H9 (cell line): Measurements from ENCODE around the gene RBPJ. TPM values are rescaled to one million over a fixed set of nuclear protein-coding genes. Genes with fewer than 3 reads are reported as not detected.

Source experiments
- DNase-seq: peaks from one replicate; pipeline ENCODE4 v3.0.0-alpha.2; 2017
- H2AFZ ChIP-seq: one replicate; pipeline ENCODE4 v1.6.1; 2013; ENCODE audit warnings: mild to moderate bottlenecking, low read length, control low read depth, moderate library complexity
- H2AK5ac ChIP-seq: 2 replicates; pipeline ENCODE4 v1.6.1; 2013; ENCODE audit warnings: low read length, control low read depth, mixed read lengths; ENCODE audit not compliant: insufficient read length
- H2BK120ac ChIP-seq: one replicate; pipeline ENCODE4 v1.6.1; 2013; ENCODE audit warnings: low read depth, mild to moderate bottlenecking, low read length, control low read depth, inconsistent platforms; ENCODE audit not compliant: poor library complexity, severe bottlenecking
- H2BK12ac ChIP-seq: 2 replicates; pipeline ENCODE4 v1.6.1; 2013; ENCODE audit warnings: low read length, control low read depth, mixed read lengths, low read depth; ENCODE audit not compliant: insufficient read length
- H2BK15ac ChIP-seq: 2 replicates; pipeline ENCODE4 v1.6.1; 2013; ENCODE audit warnings: low read depth, low read length, control low read depth
- H2BK20ac ChIP-seq: one replicate; pipeline ENCODE4 v1.6.1; 2013; ENCODE audit warnings: low read depth, mild to moderate bottlenecking, low read length, control low read depth, inconsistent platforms; ENCODE audit not compliant: poor library complexity, severe bottlenecking
- H2BK5ac ChIP-seq: 2 replicates; pipeline ENCODE4 v1.6.1; 2013; ENCODE audit warnings: low read length, control low read depth, mixed read lengths; ENCODE audit not compliant: insufficient read length
- H3K14ac ChIP-seq: 2 replicates; pipeline ENCODE4 v1.6.1; 2013; ENCODE audit warnings: low read length, control low read depth; ENCODE audit not compliant: insufficient read depth
- H3K18ac ChIP-seq: 2 replicates; pipeline ENCODE4 v1.6.1; 2013; ENCODE audit warnings: low read depth, mild to moderate bottlenecking, mixed read lengths, low read length, control low read depth; ENCODE audit not compliant: insufficient read length
- H3K23ac ChIP-seq: 2 replicates; pipeline ENCODE4 v1.6.1; 2013; ENCODE audit warnings: low read length, control low read depth, mixed read lengths, low read depth; ENCODE audit not compliant: insufficient read length
- H3K23me2 ChIP-seq: 2 replicates; pipeline ENCODE4 v1.6.1; 2013; ENCODE audit warnings: low read depth, mild to moderate bottlenecking, mixed read lengths, low read length, control low read depth; ENCODE audit not compliant: insufficient read length, poor library complexity, severe bottlenecking
- H3K27ac ChIP-seq: 2 replicates; pipeline ENCODE4 v1.5.1; 2013; ENCODE audit warnings: low read length, control low read depth, mixed read lengths, low read depth; ENCODE audit not compliant: insufficient read length
- H3K27me3 ChIP-seq: 2 replicates; pipeline ENCODE4 v1.6.1; 2013; ENCODE audit warnings: low read length, control low read depth, inconsistent platforms; ENCODE audit not compliant: insufficient read depth
- H3K4ac ChIP-seq: 2 replicates; pipeline ENCODE4 v1.6.1; 2013; ENCODE audit warnings: low read depth, mild to moderate bottlenecking, control low read depth, inconsistent platforms, low read length, moderate library complexity
- H3K4me1 ChIP-seq: 2 replicates; pipeline ENCODE4 v1.6.1; 2013; ENCODE audit warnings: low read length, control low read depth, inconsistent platforms; ENCODE audit not compliant: insufficient read depth
- H3K4me2 ChIP-seq: 2 replicates; pipeline ENCODE4 v1.6.1; 2013; ENCODE audit warnings: low read length, control low read depth, mixed read lengths; ENCODE audit not compliant: insufficient read length, insufficient read depth
- H3K56ac ChIP-seq: 2 replicates; pipeline ENCODE4 v1.6.1; 2013; ENCODE audit warnings: low read depth, mild to moderate bottlenecking, mixed read lengths, low read length, control low read depth; ENCODE audit not compliant: insufficient read length
- H3K79me1 ChIP-seq: 2 replicates; pipeline ENCODE4 v1.6.1; 2013; ENCODE audit warnings: low read depth, mild to moderate bottlenecking, moderate library complexity, low read length, control low read depth, inconsistent platforms; ENCODE audit not compliant: insufficient read depth, poor library complexity, severe bottlenecking
- H3K79me2 ChIP-seq: 2 replicates; pipeline ENCODE4 v1.6.1; 2013; ENCODE audit warnings: low read length, control low read depth, inconsistent platforms; ENCODE audit not compliant: insufficient read depth
- H3K9ac ChIP-seq: 2 replicates; pipeline ENCODE4 v1.6.1; 2013; ENCODE audit warnings: low read length, control low read depth, mixed read lengths; ENCODE audit not compliant: insufficient read length; ENCODE audit errors: extremely low read depth
- H3K9me3 ChIP-seq: one replicate; pipeline ENCODE4 v1.6.1; 2013; ENCODE audit warnings: low read depth, low read length, inconsistent platforms; ENCODE audit not compliant: control insufficient read depth
- H3T11ph ChIP-seq: one replicate; pipeline ENCODE4 v1.6.1; 2013; ENCODE audit warnings: mild to moderate bottlenecking, low read length, control low read depth, inconsistent platforms
- H4K20me1 ChIP-seq: one replicate; pipeline ENCODE4 v1.6.1; 2013; ENCODE audit not compliant: control insufficient read depth, insufficient read length, insufficient read depth
- H4K5ac ChIP-seq: 2 replicates; pipeline ENCODE4 v1.6.1; 2013; ENCODE audit warnings: low read depth, mild to moderate bottlenecking, mixed read lengths, low read length, control low read depth; ENCODE audit not compliant: insufficient read length
- H4K8ac ChIP-seq: replicated peaks from 2 replicates; pipeline ENCODE4 v1.6.1; 2013; ENCODE audit warnings: low read length, control low read depth, mixed read lengths, low read depth; ENCODE audit not compliant: insufficient read length
- H4K91ac ChIP-seq: 2 replicates; pipeline ENCODE4 v1.6.1; 2013; ENCODE audit warnings: low read depth, mild to moderate bottlenecking, moderate library complexity, mixed read lengths, low read length, control low read depth; ENCODE audit not compliant: insufficient read length
- H3K27ac Mint-ChIP-seq, 3 experiments: 2 replicates in 2 of 3; 3 replicates in 1 of 3; pipeline ENCODE4 v1.8.0; 2020 to 2021; ENCODE audit warnings: mixed read lengths in 3 of 3, mild to moderate bottlenecking in 1 of 3, moderate library complexity in 1 of 3
- H3K27me3 Mint-ChIP-seq: 2 replicates; pipeline ENCODE4 v1.8.0; 2021; ENCODE audit warnings: low read depth, mild to moderate bottlenecking, moderate library complexity, mixed read lengths
- H3K36me3 Mint-ChIP-seq, 3 experiments: 2 replicates in 2 of 3; 3 replicates in 1 of 3; pipeline ENCODE4 v1.8.0; 2020 to 2021; ENCODE audit warnings: low read depth in 3 of 3, mixed read lengths in 3 of 3; ENCODE audit not compliant: insufficient read depth in 1 of 3
- H3K4me1 Mint-ChIP-seq, 2 experiments: 2 replicates each; pipeline ENCODE4 v1.8.0; 2020; ENCODE audit warnings: mixed read lengths in 2 of 2
- H3K4me3 Mint-ChIP-seq, 2 experiments: 2 replicates in 1 of 2; 3 replicates in 1 of 2; pipeline ENCODE4 v1.8.0; 2020 to 2021; ENCODE audit warnings: mild to moderate bottlenecking in 2 of 2, mixed read lengths in 2 of 2, moderate library complexity in 1 of 2
- H3K9me3 Mint-ChIP-seq, 2 experiments: 2 replicates in 1 of 2; 3 replicates in 1 of 2; pipeline ENCODE4 v1.8.0; 2020; ENCODE audit warnings: mild to moderate bottlenecking in 2 of 2, mixed read lengths in 2 of 2, moderate library complexity in 1 of 2
- CTCF ChIP-seq: fragments of 200-600 bp; sonication (generic); conservative IDR thresholded peaks from 3 replicates; pipeline ENCODE4 v1.8.0; 2021; ENCODE audit warnings: antibody characterized with exemption, mild to moderate bottlenecking
- WGBS: extraction: QIAGEN DNeasy Blood & Tissue Kit; methylation state at CpG from one replicate; pipeline ENCODE4 v1.1.7; 2013; ENCODE audit warnings: missing lambda C conversion rate, low lambda C conversion rate, mixed read lengths; ENCODE audit not compliant: insufficient read length; ENCODE audit errors: extremely low coverage; 5-methylcytosine and 5-hydroxymethylcytosine counted together
- total RNA-seq: library from RNA; stranded (reverse); gene quantifications from 2 replicates; pipeline ENCODE4 v1.2.1, GENCODE V29; 2021

Gene RBPJ
- total RNA-seq, 1 experiment from 2014 or later, result 166 TPM

- Histone ChIP-seq H3K4me2 (no peak overlapping the region), H2BK15ac (no peak overlapping the region), H4K20me1 (no peaks in the 10 kb centered on the region), H3K23ac (no peak overlapping the region), H3K79me1 (no peaks in the 10 kb centered on the region), H3K4me1 (0 out of 2 replicates have a peak, but pooled peaks cover 3% of the 10 kb centered on the region), H3K27ac (no peak overlapping the region), H3K4ac (no peak overlapping the region), H2AK5ac (no peak overlapping the region), H3K9ac (no peak overlapping the region), H3T11ph (no peak overlapping the region), H2BK20ac (no peak overlapping the region), H2BK12ac (no peak overlapping the region), H4K5ac (no peak overlapping the region), H3K14ac (no peak overlapping the region), H3K23me2 (no peaks in the 10 kb centered on the region), H3K56ac (no peak overlapping the region), H2AFZ (no peak overlapping the region), H4K8ac (no peak overlapping the region), H3K9me3 (no peaks in the 10 kb centered on the region), H3K79me2 (no peaks in the 10 kb centered on the region), H4K91ac (no peak overlapping the region), H3K27me3 (no peaks in the 10 kb centered on the region), H2BK120ac (no peak overlapping the region), H3K18ac (no peak overlapping the region), H2BK5ac (no peak overlapping the region)
- peaks cover 26 to 87% (median 68%) of the 10 kb centered on the region in 3 experiments for H3K36me3 Mint-ChIP-seq
- DNase-seq, result no peak
- no peak overlapping the region for H3K4me3 Mint-ChIP-seq
- WGBS, result no CpG with 5 or more reads among the region's 4 CpGs
- no peaks in the 10 kb centered on the region for H3K9me3 Mint-ChIP-seq
- peaks cover 16 to 22% of the 10 kb centered on the region in 2 experiments for H3K4me1 Mint-ChIP-seq
- peak overlapping the region; percentile 9 to 51 (median 28); a peak in 6 of 7 replicates for H3K27ac Mint-ChIP-seq
- no peaks in the 10 kb centered on the region for H3K27me3 Mint-ChIP-seq
- no peak for TF ChIP-seq CTCF
Measured at GRCh38 chr4:26426892-26427291, 106.1 kb downstream of the RBPJ start.
